Measurements from ENCODE around the gene ZNF346.
"Not testable (repeated sequence)": the region's sequence is repeated elsewhere in the genome, so short reads cannot be mapped to it uniquely, and the experiment has no call there.

The ZNF346 gene

GRCh38 chr5:177043958-177044357 lies 21.5 kb downstream of the ZNF346 start:
- no peak for TF ChIP-seq CTCF (IDR thresholded peaks at IDR 0.05; ENCODE audit: control insufficient read depth, extremely low read depth, insufficient read depth)
- no peak overlapping the region for H3K4me3 ChIP-seq (ENCODE audit: low read depth, low read length)
- DNase-seq (ENCODE audit: low read depth), result no peak

- DNase-seq (ENCODE audit: low read depth), result no peak
- no peak overlapping the region for H3K4me3 ChIP-seq (ENCODE audit: low read depth, low read length)
- no peak for TF ChIP-seq CTCF (IDR thresholded peaks at IDR 0.05; ENCODE audit: control insufficient read depth, extremely low read depth, insufficient read depth)
Observed at GRCh38 chr5:177044641-177045040, 22.1 kb downstream of the ZNF346 start.

GRCh38 chr5:177045631-177046030 lies 23.1 kb downstream of the ZNF346 start:
- TF ChIP-seq CTCF (IDR thresholded peaks at IDR 0.05; ENCODE audit: control insufficient read depth, extremely low read depth, insufficient read depth), result no peak
- no peak overlapping the region for H3K4me3 ChIP-seq (ENCODE audit: low read depth, low read length)
- DNase-seq (ENCODE audit: low read depth), result no peak

GRCh38 chr5:177048531-177048930 lies 26.0 kb downstream of the ZNF346 start:
- not testable (repeated sequence) for H3K4me3 ChIP-seq (ENCODE audit: low read depth, low read length); DNase-seq (ENCODE audit: low read depth)

GRCh38 chr5:177049285-177049684 lies 26.8 kb downstream of the ZNF346 start:
- no peak for DNase-seq (ENCODE audit: low read depth)
- H3K4me3 ChIP-seq (ENCODE audit: low read depth, low read length), result no peak overlapping the region
- TF ChIP-seq CTCF (IDR thresholded peaks at IDR 0.05; ENCODE audit: control insufficient read depth, extremely low read depth, insufficient read depth), result no peak

- TF ChIP-seq CTCF (IDR thresholded peaks at IDR 0.05; ENCODE audit: control insufficient read depth, extremely low read depth, insufficient read depth), result no peak
- DNase-seq (ENCODE audit: low read depth), result no peak
- H3K4me3 ChIP-seq (ENCODE audit: low read depth, low read length), result no peak overlapping the region
Observed at GRCh38 chr5:177064500-177065277, 42.2 kb downstream of the ZNF346 start.

- no peak for DNase-seq (ENCODE audit: low read depth)
- H3K4me3 ChIP-seq (ENCODE audit: low read depth, low read length), result no peak overlapping the region
- no peak for TF ChIP-seq CTCF (IDR thresholded peaks at IDR 0.05; ENCODE audit: control insufficient read depth, extremely low read depth, insufficient read depth)
Observed at GRCh38 chr5:177065491-177065890, 43.0 kb downstream of the ZNF346 start.

All from LNCaP clone FGC (cell line).